ENCODE measurements around the gene GLIPR1. TPM values are rescaled to one million over a fixed set of nuclear protein-coding genes. Genes with fewer than 3 reads are reported as not detected.
A peak's percentile ranks its signal among the peaks of the same experiment; 100 is the strongest.

Gene GLIPR1
- total RNA-seq, 1 experiment from 2014 or later = 1.9 TPM

GRCh38 chr12:75488553-75488952 lies 8.0 kb downstream of the GLIPR1 start:
- Histone ChIP-seq H3K4me3 (ENCODE audit: low read depth, low read length) (no peak overlapping the region), H3K9me3 (no peaks in the 10 kb centered on the region), H3K4me1 (no peaks in the 10 kb centered on the region), H3K36me3 (ENCODE audit: control insufficient read depth, insufficient read depth, low read length) (no peaks in the 10 kb centered on the region), H3K27me3 (replicated peaks; ENCODE audit: control insufficient read depth, insufficient read depth, low read length) (no peaks in the 10 kb centered on the region)
- BruUV-seq (replicated peaks) = no TSS peak
- no peaks in the 10 kb centered on the region for H3K9me3 Mint-ChIP-seq (ENCODE audit: unreplicated experiment)
- POLR2A ChIA-PET = no interaction called here
- H3K36me3 Mint-ChIP-seq (ENCODE audit: insufficient read depth, unreplicated experiment) = peaks cover 5% of the 10 kb centered on the region
- H3K4me1 Mint-ChIP-seq (ENCODE audit: low read depth, unreplicated experiment) = no peaks in the 10 kb centered on the region
- TF ChIP-seq, protein P1, sequence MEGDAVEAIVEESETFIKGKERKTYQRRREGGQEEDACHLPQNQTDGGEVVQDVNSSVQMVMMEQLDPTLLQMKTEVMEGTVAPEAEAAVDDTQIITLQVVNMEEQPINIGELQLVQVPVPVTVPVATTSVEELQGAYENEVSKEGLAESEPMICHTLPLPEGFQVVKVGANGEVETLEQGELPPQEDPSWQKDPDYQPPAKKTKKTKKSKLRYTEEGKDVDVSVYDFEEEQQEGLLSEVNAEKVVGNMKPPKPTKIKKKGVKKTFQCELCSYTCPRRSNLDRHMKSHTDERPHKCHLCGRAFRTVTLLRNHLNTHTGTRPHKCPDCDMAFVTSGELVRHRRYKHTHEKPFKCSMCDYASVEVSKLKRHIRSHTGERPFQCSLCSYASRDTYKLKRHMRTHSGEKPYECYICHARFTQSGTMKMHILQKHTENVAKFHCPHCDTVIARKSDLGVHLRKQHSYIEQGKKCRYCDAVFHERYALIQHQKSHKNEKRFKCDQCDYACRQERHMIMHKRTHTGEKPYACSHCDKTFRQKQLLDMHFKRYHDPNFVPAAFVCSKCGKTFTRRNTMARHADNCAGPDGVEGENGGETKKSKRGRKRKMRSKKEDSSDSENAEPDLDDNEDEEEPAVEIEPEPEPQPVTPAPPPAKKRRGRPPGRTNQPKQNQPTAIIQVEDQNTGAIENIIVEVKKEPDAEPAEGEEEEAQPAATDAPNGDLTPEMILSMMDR (IDR thresholded peaks at IDR 0.05; ENCODE audit: insufficient read depth in 1 of 2, low read depth in 1 of 2, low read length in 1 of 2, severe bottlenecking in 1 of 2, unreplicated experiment in 1 of 2) = peak; percentile 25 to 29
- CTCF ChIA-PET = interaction anchor here (0.5 to 0.8 kb wide), 2 partner anchors 51 to 154 kb away, joined by 3 read pairs; partner anchors contain the start of gene GLIPR1L1
- no peak overlapping the region for H3K27ac Mint-ChIP-seq (ENCODE audit: unreplicated experiment)
- peak; percentile 32 to 39 for DNase-seq
- no peaks in the 10 kb centered on the region for H3K27me3 Mint-ChIP-seq (ENCODE audit: insufficient read depth, unreplicated experiment)
- H3K4me3 Mint-ChIP-seq (ENCODE audit: unreplicated experiment) = no peak overlapping the region
- intact Hi-C loops (cut with micrococcal nuclease; ENCODE audit: unreplicated experiment) = loop anchor here (1.0 to 5.0 kb wide), 4 partner anchors 96 to 801 kb away; partner anchors contain the start of genes GLIPR1L1 and GLIPR1L2

- intact Hi-C loops (cut with micrococcal nuclease; ENCODE audit: unreplicated experiment) = loop anchor here (2.0 to 5.0 kb wide), 3 partner anchors 97 to 802 kb away; partner anchors contain the start of gene GLIPR1L2
- TF ChIP-seq, protein P1 (IDR thresholded peaks at IDR 0.05; ENCODE audit: insufficient read depth in 1 of 2, low read depth in 1 of 2, low read length in 1 of 2, severe bottlenecking in 1 of 2, unreplicated experiment in 1 of 2) = no peak
- Histone ChIP-seq H3K9me3 (no peaks in the 10 kb centered on the region), H3K4me3 (ENCODE audit: low read depth, low read length) (no peak overlapping the region), H3K36me3 (ENCODE audit: control insufficient read depth, insufficient read depth, low read length) (no peaks in the 10 kb centered on the region), H3K4me1 (no peaks in the 10 kb centered on the region), H3K27me3 (replicated peaks; ENCODE audit: control insufficient read depth, insufficient read depth, low read length) (no peaks in the 10 kb centered on the region)
- no peaks in the 10 kb centered on the region for H3K27me3 Mint-ChIP-seq (ENCODE audit: insufficient read depth, unreplicated experiment)
- no peak overlapping the region for H3K4me3 Mint-ChIP-seq (ENCODE audit: unreplicated experiment)
- H3K4me1 Mint-ChIP-seq (ENCODE audit: low read depth, unreplicated experiment) = no peaks in the 10 kb centered on the region
- DNase-seq = no peak
- CTCF ChIA-PET = no interaction called here
- peaks cover 5% of the 10 kb centered on the region for H3K36me3 Mint-ChIP-seq (ENCODE audit: insufficient read depth, unreplicated experiment)
- BruUV-seq (replicated peaks) = no TSS peak
- no peaks in the 10 kb centered on the region for H3K9me3 Mint-ChIP-seq (ENCODE audit: unreplicated experiment)
- POLR2A ChIA-PET = no interaction called here
- no peak overlapping the region for H3K27ac Mint-ChIP-seq (ENCODE audit: unreplicated experiment)
These were observed 8.6 kb downstream of the GLIPR1 start for GRCh38 chr12:75489187-75489586.

- H3K4me1 ChIP-seq = no peaks in the 10 kb centered on the region
- H3K36me3 Mint-ChIP-seq (ENCODE audit: insufficient read depth, unreplicated experiment) = peaks cover 5% of the 10 kb centered on the region
- intact Hi-C loops (cut with micrococcal nuclease; ENCODE audit: unreplicated experiment) = loop anchor here (2.0 to 5.0 kb wide), 3 partner anchors 97 to 802 kb away; partner anchors contain the start of gene GLIPR1L2
- H3K36me3 ChIP-seq (ENCODE audit: control insufficient read depth, insufficient read depth, low read length) = no peaks in the 10 kb centered on the region
- no peaks in the 10 kb centered on the region for H3K9me3 Mint-ChIP-seq (ENCODE audit: unreplicated experiment)
- ChIA-PET CTCF (no interaction called here), POLR2A (no interaction called here)
- no peaks in the 10 kb centered on the region for H3K27me3 ChIP-seq (replicated peaks; ENCODE audit: control insufficient read depth, insufficient read depth, low read length)
- no peak overlapping the region for H3K4me3 ChIP-seq (ENCODE audit: low read depth, low read length)
- no peak overlapping the region for H3K27ac Mint-ChIP-seq (ENCODE audit: unreplicated experiment)
- H3K4me3 Mint-ChIP-seq (ENCODE audit: unreplicated experiment) = no peak overlapping the region
- BruUV-seq (replicated peaks) = no TSS peak
- no peaks in the 10 kb centered on the region for H3K27me3 Mint-ChIP-seq (ENCODE audit: insufficient read depth, unreplicated experiment)
- H3K9me3 ChIP-seq = no peaks in the 10 kb centered on the region
- TF ChIP-seq, protein P1 (IDR thresholded peaks at IDR 0.05; ENCODE audit: insufficient read depth in 1 of 2, low read depth in 1 of 2, low read length in 1 of 2, severe bottlenecking in 1 of 2, unreplicated experiment in 1 of 2) = no peak
- no peak for DNase-seq
- H3K4me1 Mint-ChIP-seq (ENCODE audit: low read depth, unreplicated experiment) = no peaks in the 10 kb centered on the region
These were observed 9.2 kb downstream of the GLIPR1 start for GRCh38 chr12:75489613-75490210.
